ENCODE results near the gene CCDC88C.

DNA sequence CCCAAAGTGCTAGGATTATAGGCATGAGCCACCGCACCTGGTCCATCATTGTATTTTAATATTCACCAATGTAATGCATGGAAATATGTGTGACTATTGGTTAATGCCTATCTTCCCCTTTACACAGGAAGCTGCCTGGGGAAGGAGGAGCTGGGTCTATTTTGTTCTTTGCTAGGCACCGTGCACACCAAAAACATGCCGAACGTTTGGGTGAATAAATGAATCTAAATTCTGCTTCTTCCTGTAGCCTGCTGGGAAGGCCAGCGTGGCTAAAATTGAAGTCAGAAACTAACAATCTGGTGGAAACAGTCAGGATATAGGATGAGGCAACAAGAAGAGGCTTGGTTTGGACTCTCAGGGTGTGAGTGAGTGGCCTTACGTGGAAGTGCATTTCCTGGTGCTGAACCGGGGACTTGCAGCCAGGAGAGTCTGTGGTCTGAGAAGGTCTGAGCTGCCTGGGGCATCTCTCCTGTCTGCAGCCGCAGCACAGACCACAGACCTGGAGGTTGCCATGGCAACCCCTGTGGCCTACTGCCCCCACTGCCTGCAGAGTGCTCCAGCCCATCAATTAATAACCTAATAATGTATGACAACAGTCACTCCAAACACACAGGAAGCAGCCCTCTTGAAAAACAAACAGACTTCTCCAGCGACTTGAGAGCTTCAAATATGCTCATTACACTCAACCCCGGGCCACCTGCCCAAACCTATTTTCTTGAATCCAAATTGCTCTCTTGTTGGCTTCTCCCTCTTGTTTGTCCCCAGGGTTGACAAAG lies 167.6 kb downstream of the CCDC88C start:
- TF ChIP-seq, protein P1, sequence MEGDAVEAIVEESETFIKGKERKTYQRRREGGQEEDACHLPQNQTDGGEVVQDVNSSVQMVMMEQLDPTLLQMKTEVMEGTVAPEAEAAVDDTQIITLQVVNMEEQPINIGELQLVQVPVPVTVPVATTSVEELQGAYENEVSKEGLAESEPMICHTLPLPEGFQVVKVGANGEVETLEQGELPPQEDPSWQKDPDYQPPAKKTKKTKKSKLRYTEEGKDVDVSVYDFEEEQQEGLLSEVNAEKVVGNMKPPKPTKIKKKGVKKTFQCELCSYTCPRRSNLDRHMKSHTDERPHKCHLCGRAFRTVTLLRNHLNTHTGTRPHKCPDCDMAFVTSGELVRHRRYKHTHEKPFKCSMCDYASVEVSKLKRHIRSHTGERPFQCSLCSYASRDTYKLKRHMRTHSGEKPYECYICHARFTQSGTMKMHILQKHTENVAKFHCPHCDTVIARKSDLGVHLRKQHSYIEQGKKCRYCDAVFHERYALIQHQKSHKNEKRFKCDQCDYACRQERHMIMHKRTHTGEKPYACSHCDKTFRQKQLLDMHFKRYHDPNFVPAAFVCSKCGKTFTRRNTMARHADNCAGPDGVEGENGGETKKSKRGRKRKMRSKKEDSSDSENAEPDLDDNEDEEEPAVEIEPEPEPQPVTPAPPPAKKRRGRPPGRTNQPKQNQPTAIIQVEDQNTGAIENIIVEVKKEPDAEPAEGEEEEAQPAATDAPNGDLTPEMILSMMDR (IDR thresholded peaks at IDR 0.05): no peak
- TF ChIP-seq POLR2A (IDR thresholded peaks at IDR 0.05) (no peak), POLR2AphosphoS5 (IDR thresholded peaks at IDR 0.05) (no peak)

All from prostate gland (tissue), 2 donors.